GM19238 (cell line): ENCODE measurements around the gene CRIM1.

Experiments
- DNase-seq: peaks from one replicate; pipeline ENCODE4 v3.0.0; 2011; ENCODE audit warnings: low spot score; ENCODE audit not compliant: insufficient read length

Gene CRIM1

GRCh38 chr2:36371928-36372391 is 16.4 kb downstream of the CRIM1 start:
- no peak for DNase-seq

GRCh38 chr2:36373149-36373926 is 17.8 kb downstream of the CRIM1 start:
- no peak for DNase-seq

GRCh38 chr2:36374585-36374984 is 19.0 kb downstream of the CRIM1 start:
- DNase-seq, result no peak

GRCh38 chr2:36376319-36376765 is 20.8 kb downstream of the CRIM1 start:
- no peak for DNase-seq

GRCh38 chr2:36376992-36377738 is 21.6 kb downstream of the CRIM1 start:
- no peak for DNase-seq

- DNase-seq, result no peak
Measured at GRCh38 chr2:36379710-36380448, 24.3 kb downstream of the CRIM1 start.

GRCh38 chr2:36380624-36381481 is 25.3 kb downstream of the CRIM1 start:
- no peak for DNase-seq

- DNase-seq, result no peak
Measured at GRCh38 chr2:36381993-36382392, 26.4 kb downstream of the CRIM1 start.

- DNase-seq, result no peak
Measured at GRCh38 chr2:36382472-36382871, 26.9 kb downstream of the CRIM1 start.

GRCh38 chr2:36383726-36384125 is 28.1 kb downstream of the CRIM1 start:
- no peak for DNase-seq

- no peak for DNase-seq
Measured at GRCh38 chr2:36384454-36384853, 28.9 kb downstream of the CRIM1 start.

GRCh38 chr2:36385603-36386002 is 30.0 kb downstream of the CRIM1 start:
- DNase-seq, result no peak

- no peak for DNase-seq
Measured at GRCh38 chr2:36387258-36387916, 31.8 kb downstream of the CRIM1 start.

- no peak for DNase-seq
Measured at GRCh38 chr2:36388472-36388871, 32.9 kb downstream of the CRIM1 start.

- DNase-seq, result no peak
Measured at GRCh38 chr2:36389091-36389564, 33.5 kb downstream of the CRIM1 start.

- no peak for DNase-seq
Measured at GRCh38 chr2:36389577-36389976, 34.0 kb downstream of the CRIM1 start.

GRCh38 chr2:36392571-36393255 is 37.1 kb downstream of the CRIM1 start:
- DNase-seq, result no peak

GRCh38 chr2:36393738-36394256 is 38.2 kb downstream of the CRIM1 start:
- DNase-seq, result no peak

GRCh38 chr2:36394804-36395203 is 39.2 kb downstream of the CRIM1 start:
- DNase-seq, result no peak
